ENCODE results near the gene PAM.

PAM gene

DNA sequence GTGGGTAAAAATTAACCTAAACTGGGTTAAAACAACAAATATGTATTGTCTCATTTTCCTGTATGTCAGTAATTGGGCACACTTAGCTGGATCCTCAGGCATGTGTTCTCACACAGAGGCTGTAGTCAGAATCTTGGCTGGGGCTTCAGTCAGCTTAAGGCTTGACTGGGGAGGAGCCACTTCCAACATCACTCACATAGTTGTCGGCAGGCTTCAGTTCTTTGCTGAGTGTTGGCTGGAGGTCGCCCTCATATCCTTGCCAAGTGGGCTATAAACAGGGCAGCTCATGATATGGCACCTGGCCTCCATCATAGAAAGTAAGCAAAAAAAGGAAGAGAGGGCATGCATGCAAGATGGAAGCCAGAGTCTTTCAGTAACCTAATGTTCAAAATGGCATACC lies 191.9 kb downstream of the PAM start:
- TF ChIP-seq CSDC2 (CRISPR knock-in tag; IDR thresholded peaks at IDR 0.05) = no peak
- no peak for TF ChIP-seq RARB (CRISPR knock-in tag; IDR thresholded peaks at IDR 0.05)
- no peak for TF ChIP-seq TOX (CRISPR knock-in tag; IDR thresholded peaks at IDR 0.05; ENCODE audit: borderline replicate concordance)
- TF ChIP-seq ZNF70 (CRISPR knock-in tag; IDR thresholded peaks at IDR 0.05) = no peak
- no peak for ATAC-seq

DNA sequence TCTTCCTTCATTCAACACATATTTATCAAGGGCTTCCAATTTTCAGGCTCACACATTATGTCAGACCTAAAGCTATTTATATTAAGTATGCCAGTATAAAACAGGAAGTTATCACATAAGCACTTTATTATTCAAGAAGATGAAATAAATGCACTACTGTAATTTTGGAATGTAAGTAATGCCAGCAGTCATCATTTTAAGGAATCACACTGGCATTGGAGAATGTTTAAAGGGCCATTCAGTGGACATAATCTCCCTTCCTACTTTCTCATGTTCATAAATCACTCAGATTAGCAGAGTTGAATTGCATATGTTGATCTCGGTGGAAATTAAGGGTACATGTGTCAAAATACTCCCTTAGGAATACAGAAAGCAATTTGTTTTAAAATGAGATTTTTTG lies 200.4 kb downstream of the PAM start:
- ATAC-seq = no peak
- TF ChIP-seq TCF4 (CRISPR knock-in tag; IDR thresholded peaks at IDR 0.05; ENCODE audit: borderline replicate concordance) (no peak), ISL1 (CRISPR knock-in tag; IDR thresholded peaks at IDR 0.05) (peak; percentile 76)

DNA sequence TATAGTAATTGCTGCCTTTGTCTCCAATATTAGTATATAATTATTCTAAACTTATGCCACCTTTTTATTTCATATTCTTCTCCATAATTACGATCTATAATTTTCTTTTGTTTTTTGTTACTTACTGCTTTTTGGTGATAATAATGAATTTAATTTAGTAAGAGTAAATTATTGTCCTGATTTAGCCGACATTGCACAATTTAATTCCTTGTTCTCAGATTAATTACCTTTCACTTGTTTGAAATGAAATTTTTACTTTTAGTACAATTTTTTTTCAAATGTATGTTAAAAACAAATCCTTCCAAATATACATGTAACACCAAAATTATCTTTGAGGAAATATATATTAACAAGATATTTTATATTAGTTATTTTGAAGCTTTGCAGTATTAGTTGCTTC lies 201.5 kb downstream of the PAM start:
- TF ChIP-seq ZNF565 (CRISPR knock-in tag; conservative IDR thresholded peaks at IDR 0.05; ENCODE audit: low read depth) = no peak
- TF ChIP-seq ZC3H10 (CRISPR knock-in tag; IDR thresholded peaks at IDR 0.05) = no peak
- no peak for TF ChIP-seq RARB (CRISPR knock-in tag; IDR thresholded peaks at IDR 0.05)
- no peak for TF ChIP-seq CSDC2 (CRISPR knock-in tag; IDR thresholded peaks at IDR 0.05)
- TF ChIP-seq ZFP3 (CRISPR knock-in tag; IDR thresholded peaks at IDR 0.05) = no peak
- TF ChIP-seq TCF4 (CRISPR knock-in tag; IDR thresholded peaks at IDR 0.05; ENCODE audit: borderline replicate concordance) = no peak
- TF ChIP-seq ZNF70 (CRISPR knock-in tag; IDR thresholded peaks at IDR 0.05) = no peak
- TF ChIP-seq, protein P1, sequence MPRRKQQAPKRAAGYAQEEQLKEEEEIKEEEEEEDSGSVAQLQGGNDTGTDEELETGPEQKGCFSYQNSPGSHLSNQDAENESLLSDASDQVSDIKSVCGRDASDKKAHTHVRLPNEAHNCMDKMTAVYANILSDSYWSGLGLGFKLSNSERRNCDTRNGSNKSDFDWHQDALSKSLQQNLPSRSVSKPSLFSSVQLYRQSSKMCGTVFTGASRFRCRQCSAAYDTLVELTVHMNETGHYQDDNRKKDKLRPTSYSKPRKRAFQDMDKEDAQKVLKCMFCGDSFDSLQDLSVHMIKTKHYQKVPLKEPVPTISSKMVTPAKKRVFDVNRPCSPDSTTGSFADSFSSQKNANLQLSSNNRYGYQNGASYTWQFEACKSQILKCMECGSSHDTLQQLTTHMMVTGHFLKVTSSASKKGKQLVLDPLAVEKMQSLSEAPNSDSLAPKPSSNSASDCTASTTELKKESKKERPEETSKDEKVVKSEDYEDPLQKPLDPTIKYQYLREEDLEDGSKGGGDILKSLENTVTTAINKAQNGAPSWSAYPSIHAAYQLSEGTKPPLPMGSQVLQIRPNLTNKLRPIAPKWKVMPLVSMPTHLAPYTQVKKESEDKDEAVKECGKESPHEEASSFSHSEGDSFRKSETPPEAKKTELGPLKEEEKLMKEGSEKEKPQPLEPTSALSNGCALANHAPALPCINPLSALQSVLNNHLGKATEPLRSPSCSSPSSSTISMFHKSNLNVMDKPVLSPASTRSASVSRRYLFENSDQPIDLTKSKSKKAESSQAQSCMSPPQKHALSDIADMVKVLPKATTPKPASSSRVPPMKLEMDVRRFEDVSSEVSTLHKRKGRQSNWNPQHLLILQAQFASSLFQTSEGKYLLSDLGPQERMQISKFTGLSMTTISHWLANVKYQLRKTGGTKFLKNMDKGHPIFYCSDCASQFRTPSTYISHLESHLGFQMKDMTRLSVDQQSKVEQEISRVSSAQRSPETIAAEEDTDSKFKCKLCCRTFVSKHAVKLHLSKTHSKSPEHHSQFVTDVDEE (CRISPR knock-in tag; IDR thresholded peaks at IDR 0.05) = no peak
- TF ChIP-seq SNAI2 (CRISPR knock-in tag; IDR thresholded peaks at IDR 0.05) = no peak
- TF ChIP-seq PPARA (CRISPR knock-in tag; IDR thresholded peaks at IDR 0.05; ENCODE audit: borderline replicate concordance) = no peak
- no peak for ATAC-seq

DNA sequence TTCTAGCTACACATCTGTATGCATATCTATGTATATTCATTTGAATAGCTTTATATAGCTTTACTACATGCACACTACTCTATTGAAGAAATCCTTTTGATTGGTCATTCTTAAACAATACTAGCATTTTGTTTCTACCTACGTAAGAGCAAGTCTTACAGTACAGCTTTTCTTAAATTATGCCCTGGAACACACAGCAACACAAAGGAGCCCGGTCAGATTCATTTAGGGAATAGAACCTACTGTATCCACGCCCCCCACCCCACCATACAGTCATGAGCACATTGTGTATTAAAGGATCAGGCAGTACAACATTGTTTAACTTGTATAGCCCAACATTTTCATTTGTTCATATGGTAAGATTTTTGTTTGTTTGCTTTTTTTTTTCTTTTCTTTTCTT lies 202.0 kb downstream of the PAM start:
- TF ChIP-seq GLIS3 (CRISPR knock-in tag; IDR thresholded peaks at IDR 0.05) (no peak), ZC3H10 (CRISPR knock-in tag; IDR thresholded peaks at IDR 0.05) (no peak), BACH2 (CRISPR knock-in tag; IDR thresholded peaks at IDR 0.05; ENCODE audit: borderline replicate concordance) (no peak), TOX (CRISPR knock-in tag; IDR thresholded peaks at IDR 0.05; ENCODE audit: borderline replicate concordance) (no peak), ESRRG (CRISPR knock-in tag; IDR thresholded peaks at IDR 0.05) (no peak), SNAI2 (CRISPR knock-in tag; IDR thresholded peaks at IDR 0.05) (no peak), RARB (CRISPR knock-in tag; IDR thresholded peaks at IDR 0.05) (no peak), TCF4 (CRISPR knock-in tag; IDR thresholded peaks at IDR 0.05; ENCODE audit: borderline replicate concordance) (no peak), ZNF565 (CRISPR knock-in tag; conservative IDR thresholded peaks at IDR 0.05; ENCODE audit: low read depth) (no peak), ARNTL (CRISPR knock-in tag; IDR thresholded peaks at IDR 0.05; ENCODE audit: borderline replicate concordance, low read depth) (no peak), ZNF70 (CRISPR knock-in tag; IDR thresholded peaks at IDR 0.05) (no peak)
- TF ChIP-seq, protein P1 (CRISPR knock-in tag; IDR thresholded peaks at IDR 0.05) = no peak
- TF ChIP-seq, protein P2, sequence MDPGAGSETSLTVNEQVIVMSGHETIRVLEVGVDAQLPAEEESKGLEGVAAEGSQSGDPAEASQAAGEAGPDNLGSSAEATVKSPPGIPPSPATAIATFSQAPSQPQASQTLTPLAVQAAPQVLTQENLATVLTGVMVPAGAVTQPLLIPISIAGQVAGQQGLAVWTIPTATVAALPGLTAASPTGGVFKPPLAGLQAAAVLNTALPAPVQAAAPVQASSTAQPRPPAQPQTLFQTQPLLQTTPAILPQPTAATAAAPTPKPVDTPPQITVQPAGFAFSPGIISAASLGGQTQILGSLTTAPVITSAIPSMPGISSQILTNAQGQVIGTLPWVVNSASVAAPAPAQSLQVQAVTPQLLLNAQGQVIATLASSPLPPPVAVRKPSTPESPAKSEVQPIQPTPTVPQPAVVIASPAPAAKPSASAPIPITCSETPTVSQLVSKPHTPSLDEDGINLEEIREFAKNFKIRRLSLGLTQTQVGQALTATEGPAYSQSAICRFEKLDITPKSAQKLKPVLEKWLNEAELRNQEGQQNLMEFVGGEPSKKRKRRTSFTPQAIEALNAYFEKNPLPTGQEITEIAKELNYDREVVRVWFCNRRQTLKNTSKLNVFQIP (CRISPR knock-in tag; IDR thresholded peaks at IDR 0.05; ENCODE audit: borderline replicate concordance, low read depth) = no peak
- TF ChIP-seq, protein P3, sequence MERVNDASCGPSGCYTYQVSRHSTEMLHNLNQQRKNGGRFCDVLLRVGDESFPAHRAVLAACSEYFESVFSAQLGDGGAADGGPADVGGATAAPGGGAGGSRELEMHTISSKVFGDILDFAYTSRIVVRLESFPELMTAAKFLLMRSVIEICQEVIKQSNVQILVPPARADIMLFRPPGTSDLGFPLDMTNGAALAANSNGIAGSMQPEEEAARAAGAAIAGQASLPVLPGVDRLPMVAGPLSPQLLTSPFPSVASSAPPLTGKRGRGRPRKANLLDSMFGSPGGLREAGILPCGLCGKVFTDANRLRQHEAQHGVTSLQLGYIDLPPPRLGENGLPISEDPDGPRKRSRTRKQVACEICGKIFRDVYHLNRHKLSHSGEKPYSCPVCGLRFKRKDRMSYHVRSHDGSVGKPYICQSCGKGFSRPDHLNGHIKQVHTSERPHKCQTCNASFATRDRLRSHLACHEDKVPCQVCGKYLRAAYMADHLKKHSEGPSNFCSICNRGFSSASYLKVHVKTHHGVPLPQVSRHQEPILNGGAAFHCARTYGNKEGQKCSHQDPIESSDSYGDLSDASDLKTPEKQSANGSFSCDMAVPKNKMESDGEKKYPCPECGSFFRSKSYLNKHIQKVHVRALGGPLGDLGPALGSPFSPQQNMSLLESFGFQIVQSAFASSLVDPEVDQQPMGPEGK (CRISPR knock-in tag; IDR thresholded peaks at IDR 0.05; ENCODE audit: borderline replicate concordance) = no peak
- ATAC-seq = no peak

Data from SK-N-SH treated with all-trans-retinoic acid at 6 μM for 48 hours (cell line).